Ascending aorta (tissue), 2 donors: ENCODE data around the gene JADE1. TPM values are rescaled to one million over a fixed set of nuclear protein-coding genes. Genes with fewer than 3 reads are reported as not detected.

Experiments
- DNase-seq, 2 donors: peaks; one replicate each; pipeline ENCODE4 v3.0.0-alpha.2; 2019; ENCODE audit warnings: low spot score in 2 of 2
- H3K27ac ChIP-seq, 2 donors: fragments of 200-600 bp; sonication (generic); one replicate each; pipeline ENCODE4 v1.5.1; 2016 to 2017; ENCODE audit warnings: mild to moderate bottlenecking in 1 of 2
- H3K27me3 ChIP-seq: fragments of 200-600 bp; sonication (generic); one replicate; pipeline ENCODE4 v1.5.1; 2017
- H3K36me3 ChIP-seq, 2 donors: fragments of 200-600 bp; sonication (generic); one replicate each; pipeline ENCODE4 v1.5.1; 2016
- H3K4me1 ChIP-seq, 2 donors: fragments of 200-600 bp; sonication (generic); one replicate each; pipeline ENCODE4 v1.5.1; 2016 to 2017; ENCODE audit warnings: mild to moderate bottlenecking in 1 of 2
- H3K4me3 ChIP-seq, 2 donors: fragments of 200-600 bp; sonication (generic); one replicate each; pipeline ENCODE4 v1.5.1; 2016 to 2017; ENCODE audit warnings: mild to moderate bottlenecking in 1 of 2
- H3K9me3 ChIP-seq, 2 donors: fragments of 200-600 bp; sonication (generic); one replicate each; pipeline ENCODE4 v1.5.1; 2016
- intact Hi-C: fragments of 100-400 bp; cut with DNase I; formaldehyde crosslinking; loops from one replicate; pipeline ENCODE4 v1.15.1; 2023
- total RNA-seq: library from RNA; depleted of rRNA; stranded (reverse); fragments of >200 nt; gene quantifications from one replicate; pipeline ENCODE4 v1.1.0, GENCODE V29; 2016
- TF ChIP-seq, protein P1 (sequence below), 3 experiments: fragments of 200-600 bp in 2 of 3; fragments of 450-650 bp in 1 of 3; sonication (generic) in 2 of 3; IDR thresholded peaks; one replicate each; pipeline ENCODE4 v1.5.1; 2016 to 2019; ENCODE audit warnings: antibody characterized with exemption in 3 of 3, mild to moderate bottlenecking in 1 of 3, moderate library complexity in 1 of 3

Gene JADE1
- total RNA-seq, 1 donor from 2014 or later, result 33.8 TPM

GRCh38 chr4:128854433-128854832 lies 44.9 kb downstream of the JADE1 start:
- Histone ChIP-seq H3K27ac (no peak overlapping the region), H3K27me3 (no peaks in the 10 kb centered on the region), H3K36me3 (peaks cover 62 to 90% of the 10 kb centered on the region in 2 donors), H3K9me3 (no peaks in the 10 kb centered on the region), H3K4me1 (peaks cover 0 to 5% of the 10 kb centered on the region in 2 donors), H3K4me3 (no peak overlapping the region)
- intact Hi-C loops, result no loop called here
- DNase-seq, result no peak
- TF ChIP-seq, protein P1, sequence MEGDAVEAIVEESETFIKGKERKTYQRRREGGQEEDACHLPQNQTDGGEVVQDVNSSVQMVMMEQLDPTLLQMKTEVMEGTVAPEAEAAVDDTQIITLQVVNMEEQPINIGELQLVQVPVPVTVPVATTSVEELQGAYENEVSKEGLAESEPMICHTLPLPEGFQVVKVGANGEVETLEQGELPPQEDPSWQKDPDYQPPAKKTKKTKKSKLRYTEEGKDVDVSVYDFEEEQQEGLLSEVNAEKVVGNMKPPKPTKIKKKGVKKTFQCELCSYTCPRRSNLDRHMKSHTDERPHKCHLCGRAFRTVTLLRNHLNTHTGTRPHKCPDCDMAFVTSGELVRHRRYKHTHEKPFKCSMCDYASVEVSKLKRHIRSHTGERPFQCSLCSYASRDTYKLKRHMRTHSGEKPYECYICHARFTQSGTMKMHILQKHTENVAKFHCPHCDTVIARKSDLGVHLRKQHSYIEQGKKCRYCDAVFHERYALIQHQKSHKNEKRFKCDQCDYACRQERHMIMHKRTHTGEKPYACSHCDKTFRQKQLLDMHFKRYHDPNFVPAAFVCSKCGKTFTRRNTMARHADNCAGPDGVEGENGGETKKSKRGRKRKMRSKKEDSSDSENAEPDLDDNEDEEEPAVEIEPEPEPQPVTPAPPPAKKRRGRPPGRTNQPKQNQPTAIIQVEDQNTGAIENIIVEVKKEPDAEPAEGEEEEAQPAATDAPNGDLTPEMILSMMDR (IDR thresholded peaks at IDR 0.05), result no peak

GRCh38 chr4:128855621-128856020 lies 46.1 kb downstream of the JADE1 start:
- DNase-seq, result no peak
- Histone ChIP-seq H3K9me3 (no peaks in the 10 kb centered on the region), H3K27ac (no peak overlapping the region), H3K36me3 (peaks cover 59 to 86% of the 10 kb centered on the region in 2 donors), H3K27me3 (no peaks in the 10 kb centered on the region), H3K4me1 (peaks cover 0 to 12% of the 10 kb centered on the region in 2 donors), H3K4me3 (no peak overlapping the region)
- TF ChIP-seq, protein P1 (IDR thresholded peaks at IDR 0.05), result no peak
- intact Hi-C loops, result no loop called here

- H3K27me3 ChIP-seq, result no peaks in the 10 kb centered on the region
- peaks cover 56 to 87% of the 10 kb centered on the region in 2 donors for H3K36me3 ChIP-seq
- TF ChIP-seq, protein P1 (IDR thresholded peaks at IDR 0.05), result no peak
Measured at GRCh38 chr4:128856246-128856645, 46.7 kb downstream of the JADE1 start.

DNA sequence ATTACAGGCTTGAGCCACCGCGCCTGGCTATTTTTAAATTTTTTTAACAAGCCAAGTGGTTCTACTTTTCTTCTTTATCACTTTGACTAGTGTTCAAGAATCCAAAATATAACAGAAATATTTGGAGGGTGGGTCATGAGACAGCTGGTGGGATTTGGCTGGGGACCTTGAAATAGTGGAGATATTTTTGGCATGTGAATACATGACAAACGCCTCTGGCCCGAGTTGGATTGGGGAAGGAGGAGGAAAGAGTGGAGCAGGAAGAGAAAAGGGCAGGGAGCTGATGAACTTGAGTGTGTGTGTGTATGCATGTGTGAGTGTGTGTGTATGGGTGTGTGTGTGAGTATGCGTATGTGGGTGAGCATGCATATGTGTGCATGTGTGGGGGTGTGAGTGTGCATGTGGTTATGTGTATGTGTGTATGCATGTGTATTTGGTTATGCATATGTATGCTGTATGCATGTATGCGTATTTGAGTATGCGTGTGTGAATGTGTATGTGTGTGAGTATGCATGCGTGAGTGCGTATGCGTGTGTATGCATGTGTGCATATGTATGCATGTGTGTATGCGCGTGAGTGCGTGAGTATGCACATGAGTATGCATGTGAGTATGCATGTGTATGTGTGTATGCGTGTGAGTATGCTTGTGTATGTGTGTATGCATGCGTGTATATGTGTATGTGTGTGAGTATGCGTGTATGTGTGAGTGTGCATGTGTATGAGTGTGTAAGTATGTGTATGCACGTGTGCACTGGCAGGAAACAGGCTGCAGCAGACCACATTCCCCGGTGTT lies 49.6 kb downstream of the JADE1 start:
- Histone ChIP-seq H3K4me3 (no peak overlapping the region), H3K36me3 (peaks cover 52 to 81% of the 10 kb centered on the region in 2 donors), H3K9me3 (no peaks in the 10 kb centered on the region), H3K27me3 (no peaks in the 10 kb centered on the region), H3K27ac (peak overlapping the region; percentile 47 to 56), H3K4me1 (peaks cover 0 to 18% of the 10 kb centered on the region in 2 donors)
- intact Hi-C loops, result no loop called here
- TF ChIP-seq, protein P1 (IDR thresholded peaks at IDR 0.05), result no peak
- no peak for DNase-seq

More at GRCh38 chr4:128856246-128856645, 46.7 kb downstream of the JADE1 start:
- Histone ChIP-seq H3K4me1 (peaks cover 0 to 12% of the 10 kb centered on the region in 2 donors), H3K27ac (no peak overlapping the region), H3K4me3 (no peak overlapping the region), H3K9me3 (no peaks in the 10 kb centered on the region)
- intact Hi-C loops, result no loop called here
- no peak for DNase-seq

- H3K27me3 ChIP-seq, result no peaks in the 10 kb centered on the region
- DNase-seq, result no peak
- no peaks in the 10 kb centered on the region for H3K9me3 ChIP-seq
- H3K4me3 ChIP-seq, result no peak overlapping the region
- TF ChIP-seq, protein P1 (IDR thresholded peaks at IDR 0.05), result no peak
- H3K36me3 ChIP-seq, result peaks cover 61 to 81% of the 10 kb centered on the region in 2 donors
- intact Hi-C loops, result loop anchor here (5.0 kb wide), 3 partner anchors 293 to 573 kb away; partner anchors contain the start of gene PGRMC2
- peak overlapping the region; percentile 21 to 56 for H3K27ac ChIP-seq
- H3K4me1 ChIP-seq, result peaks cover 0 to 18% of the 10 kb centered on the region in 2 donors
Measured at GRCh38 chr4:128859887-128860677, 50.6 kb downstream of the JADE1 start.
